Mesothelial cell of epicardium (in vitro differentiated cells): Measurements from ENCODE around the gene MALRD1. TPM values are rescaled to one million over a fixed set of nuclear protein-coding genes. Genes with fewer than 3 reads are reported as not detected.

ENCODE experiments used
- DNase-seq, 2 experiments: peaks; one replicate each; pipeline ENCODE4 v3.0.0; 2021; ENCODE audit warnings: low spot score in 2 of 2; ENCODE audit not compliant: unreplicated experiment in 2 of 2
- H3K27ac Mint-ChIP-seq: 2 replicates; pipeline ENCODE4 v1.8.0; 2021; ENCODE audit warnings: mixed read lengths
- H3K27me3 Mint-ChIP-seq: 2 replicates; pipeline ENCODE4 v1.8.0; 2021; ENCODE audit warnings: low read depth, mixed read lengths
- H3K36me3 Mint-ChIP-seq: 2 replicates; pipeline ENCODE4 v1.8.0; 2021; ENCODE audit warnings: mixed read lengths
- H3K4me1 Mint-ChIP-seq: 2 replicates; pipeline ENCODE4 v1.8.0; 2021; ENCODE audit warnings: mixed read lengths
- H3K4me3 Mint-ChIP-seq: 2 replicates; pipeline ENCODE4 v1.8.0; 2021; ENCODE audit warnings: mild to moderate bottlenecking, moderate library complexity, mixed read lengths
- H3K9me3 Mint-ChIP-seq: 2 replicates; pipeline ENCODE4 v1.8.0; 2021; ENCODE audit warnings: mixed read lengths
- CTCF ChIP-seq: fragments of 200-600 bp; sonication (generic); IDR thresholded peaks from one replicate; pipeline ENCODE4 v1.5.0; 2021; ENCODE audit warnings: antibody characterized with exemption; ENCODE audit not compliant: unreplicated experiment
- total RNA-seq: library from RNA; stranded (reverse); gene quantifications from 3 replicates; pipeline ENCODE4 v1.2.1, GENCODE V29; 2021

Gene MALRD1
- total RNA-seq, 1 donor from 2014 or later: 11.1 TPM

DNA sequence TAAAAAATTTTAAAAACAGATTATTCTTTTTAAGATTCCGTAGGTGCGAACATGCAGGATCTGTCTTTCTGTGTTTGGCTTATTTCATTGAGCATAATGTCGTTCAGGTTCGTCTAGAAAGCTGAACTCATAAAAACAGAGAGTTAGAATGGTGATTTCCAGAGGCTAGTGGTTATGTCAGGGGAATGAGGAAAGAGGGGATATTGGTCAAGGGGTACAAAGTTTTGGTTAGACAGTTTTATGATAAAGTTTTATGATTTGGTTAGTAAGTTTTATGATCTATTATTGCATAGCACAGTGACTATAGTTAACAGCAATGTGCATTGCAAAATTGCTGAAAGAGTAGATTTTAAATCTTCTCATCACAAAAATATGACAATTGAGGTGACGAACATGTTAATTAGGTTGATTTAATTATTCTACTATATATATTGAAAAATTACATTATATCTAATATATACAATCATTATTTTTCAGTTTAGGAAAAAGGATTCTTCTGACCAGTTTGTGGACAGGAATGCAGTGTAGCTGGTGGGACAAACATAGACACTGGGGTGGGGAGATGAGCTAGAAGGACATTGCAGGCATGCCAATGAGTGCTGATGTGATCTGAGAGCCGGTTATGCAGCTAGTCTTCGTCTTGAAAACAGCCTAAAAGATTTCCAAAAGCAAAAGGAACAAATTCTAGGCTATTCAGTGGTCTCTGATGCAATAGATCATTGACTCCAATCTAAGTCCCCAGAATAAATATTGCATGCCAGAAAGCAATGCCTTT lies 31.3 kb upstream of the MALRD1 start:
- no peak overlapping the region for H3K4me3 Mint-ChIP-seq
- peaks cover 26% of the 10 kb centered on the region for H3K9me3 Mint-ChIP-seq
- peaks cover 3% of the 10 kb centered on the region for H3K36me3 Mint-ChIP-seq
- no peaks in the 10 kb centered on the region for H3K27me3 Mint-ChIP-seq
- H3K4me1 Mint-ChIP-seq: peaks cover 2% of the 10 kb centered on the region
- H3K27ac Mint-ChIP-seq: no peak overlapping the region
- no peak for DNase-seq
- no peak for TF ChIP-seq CTCF

DNA sequence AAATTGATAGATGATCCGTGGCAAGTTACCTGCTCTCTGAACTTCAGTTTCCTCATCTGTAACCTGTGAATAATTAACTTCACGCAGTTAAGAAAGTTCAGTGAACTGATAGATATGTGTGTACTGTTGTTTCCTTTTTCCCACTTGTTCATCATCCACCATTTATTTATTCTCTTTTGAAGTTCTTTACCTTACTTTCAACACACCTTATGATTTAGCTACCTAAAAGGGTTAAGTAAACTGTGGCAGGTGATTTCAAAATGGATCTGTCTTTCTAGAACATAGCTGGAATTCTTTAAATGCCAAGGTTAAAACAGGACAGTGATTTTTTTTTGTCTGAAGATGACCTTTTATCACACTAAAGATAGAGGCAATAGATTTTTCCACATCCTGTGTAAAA lies 27.4 kb upstream of the MALRD1 start:
- H3K27ac Mint-ChIP-seq: no peak overlapping the region
- no peak overlapping the region for H3K4me3 Mint-ChIP-seq
- no peak for DNase-seq
- H3K9me3 Mint-ChIP-seq: peaks cover 12% of the 10 kb centered on the region
- H3K4me1 Mint-ChIP-seq: peaks cover 2% of the 10 kb centered on the region
- no peak for TF ChIP-seq CTCF
- H3K27me3 Mint-ChIP-seq: no peaks in the 10 kb centered on the region
- no peaks in the 10 kb centered on the region for H3K36me3 Mint-ChIP-seq

GRCh38 chr10:19024611-19025010 lies 24.0 kb upstream of the MALRD1 start:
- no peaks in the 10 kb centered on the region for H3K36me3 Mint-ChIP-seq
- TF ChIP-seq CTCF: no peak
- peaks cover 12% of the 10 kb centered on the region for H3K9me3 Mint-ChIP-seq
- H3K27ac Mint-ChIP-seq: no peak overlapping the region
- no peak overlapping the region for H3K4me3 Mint-ChIP-seq
- no peaks in the 10 kb centered on the region for H3K27me3 Mint-ChIP-seq
- DNase-seq: no peak
- H3K4me1 Mint-ChIP-seq: no peaks in the 10 kb centered on the region

DNA sequence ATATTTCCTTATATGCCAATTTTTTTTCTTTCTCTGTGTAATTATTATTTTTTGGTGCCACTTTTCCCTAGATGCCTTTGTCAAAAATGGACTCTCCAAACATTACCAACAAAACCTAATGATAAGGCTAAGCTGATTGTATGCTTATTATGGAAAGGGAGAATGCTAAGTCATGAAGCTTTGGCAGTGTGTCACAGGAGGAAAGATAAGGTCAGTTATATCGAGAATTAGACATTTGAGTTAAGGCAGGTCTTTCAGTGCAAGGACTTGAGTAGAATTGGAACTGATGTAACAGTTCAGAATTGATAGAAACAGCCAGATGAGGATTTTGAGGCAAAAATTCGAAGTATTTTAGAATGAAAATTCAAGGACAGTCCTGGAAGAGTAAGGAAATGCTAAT lies 16.8 kb upstream of the MALRD1 start:
- no peak overlapping the region for H3K4me3 Mint-ChIP-seq
- H3K36me3 Mint-ChIP-seq: no peaks in the 10 kb centered on the region
- no peaks in the 10 kb centered on the region for H3K4me1 Mint-ChIP-seq
- no peak for DNase-seq
- H3K27me3 Mint-ChIP-seq: no peaks in the 10 kb centered on the region
- no peak for TF ChIP-seq CTCF
- no peaks in the 10 kb centered on the region for H3K9me3 Mint-ChIP-seq
- H3K27ac Mint-ChIP-seq: no peak overlapping the region

- Mint-ChIP-seq H3K9me3 (no peaks in the 10 kb centered on the region), H3K27me3 (no peaks in the 10 kb centered on the region), H3K27ac (no peak overlapping the region), H3K36me3 (no peaks in the 10 kb centered on the region), H3K4me1 (no peaks in the 10 kb centered on the region), H3K4me3 (no peak overlapping the region)
- no peak for DNase-seq
- no peak for TF ChIP-seq CTCF
Measured at GRCh38 chr10:19033741-19034140, 14.9 kb upstream of the MALRD1 start.
